Activated CD4-positive, CD25-positive, alpha-beta regulatory T cell treated with anti-CD3 and anti-CD28 coated beads, Interleukin-2, amount 50 U/mL, for 16 hours (primary cell): ENCODE results near the gene JPT2.
A peak's percentile ranks its signal among the peaks of the same experiment; 100 is the strongest.

ENCODE experiments used
- DNase-seq: peaks from one replicate; pipeline ENCODE4 v3.0.0-alpha.2; 2020; ENCODE audit warnings: low read depth, low spot score

The JPT2 gene, protein sequence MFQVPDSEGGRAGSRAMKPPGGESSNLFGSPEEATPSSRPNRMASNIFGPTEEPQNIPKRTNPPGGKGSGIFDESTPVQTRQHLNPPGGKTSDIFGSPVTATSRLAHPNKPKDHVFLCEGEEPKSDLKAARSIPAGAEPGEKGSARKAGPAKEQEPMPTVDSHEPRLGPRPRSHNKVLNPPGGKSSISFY

DNA sequence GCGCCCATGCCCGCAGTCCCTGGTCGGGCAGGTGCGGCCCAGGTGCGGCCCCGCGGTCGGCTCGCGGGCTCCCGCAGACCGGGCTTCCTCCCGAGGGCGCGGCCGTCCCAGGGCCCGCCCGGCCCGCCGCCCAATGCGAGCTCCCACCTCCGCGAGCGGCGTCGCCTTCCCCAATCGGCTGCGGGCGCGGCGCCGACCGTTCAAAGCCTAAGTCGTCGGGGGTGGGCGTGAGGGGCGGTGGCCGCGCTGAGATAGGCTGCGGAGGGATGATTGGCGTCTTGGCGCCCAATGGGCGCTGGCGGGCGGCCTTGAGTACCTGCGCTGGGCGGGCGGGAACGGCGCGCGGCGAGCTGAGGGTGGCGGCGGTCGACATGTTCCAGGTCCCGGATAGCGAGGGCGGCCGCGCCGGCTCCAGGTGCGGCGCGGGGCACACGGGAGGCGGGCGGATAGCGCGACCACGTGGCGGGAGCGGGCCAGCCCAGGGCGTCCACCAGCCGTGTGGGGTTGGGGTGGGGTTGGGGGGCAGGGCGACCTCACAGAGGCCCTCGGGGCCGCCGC lies at the start of gene JPT2:
Gene JPT2, plus strand, starts transcription at position 338 of the 558 bp plus-strand sequence. Its CDS starts 34 bp downstream, at position 372.
- DNase-seq: peak; percentile 91

DNA sequence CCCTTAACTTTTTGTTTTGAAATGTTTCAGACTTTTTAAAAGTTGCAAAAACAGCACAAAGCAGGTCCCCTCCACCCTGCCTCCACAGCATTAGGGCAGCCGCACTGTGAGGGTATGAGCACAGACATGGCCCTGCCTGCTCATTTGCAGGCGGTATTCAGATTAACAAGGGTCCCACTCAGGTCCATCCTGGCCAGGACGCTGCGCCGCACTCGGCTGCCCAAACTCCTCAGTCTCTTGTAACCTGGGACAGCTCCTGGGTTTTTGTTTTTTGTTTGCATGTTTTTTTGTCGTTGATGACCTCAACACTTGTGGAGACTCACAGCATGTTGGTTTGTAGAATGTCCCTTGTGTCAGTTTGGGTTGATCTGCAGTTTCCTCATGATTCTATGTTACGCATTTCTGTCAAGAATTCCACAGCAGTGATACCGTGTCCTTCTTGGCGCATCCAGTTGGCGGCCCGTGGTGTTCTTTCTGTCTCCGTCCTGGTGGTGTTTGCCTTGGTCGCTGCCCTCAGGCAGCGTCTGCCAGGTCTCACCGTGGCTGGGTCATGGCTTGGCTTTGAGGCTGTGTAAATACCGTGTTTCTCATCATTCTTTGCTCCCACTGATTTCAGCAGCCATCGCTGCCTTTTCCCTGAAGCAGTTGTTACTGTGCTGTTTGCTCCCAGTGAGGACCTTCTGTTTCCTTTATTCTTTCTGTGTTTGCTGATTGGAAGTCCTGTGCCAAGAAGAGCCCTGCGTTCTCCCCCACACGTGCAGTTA lies 47.4 kb upstream of the JPT2 start:
- DNase-seq: no peak

GRCh38 chr16:1631230-1631629 lies 46.8 kb upstream of the JPT2 start:
- DNase-seq: no peak

- no peak for DNase-seq
Measured at GRCh38 chr16:1631931-1632637, 46.0 kb upstream of the JPT2 start.

- no peak for DNase-seq
Measured at GRCh38 chr16:1632638-1632970, 45.5 kb upstream of the JPT2 start.

GRCh38 chr16:1633310-1633709 lies 44.8 kb upstream of the JPT2 start:
- no peak for DNase-seq

DNA sequence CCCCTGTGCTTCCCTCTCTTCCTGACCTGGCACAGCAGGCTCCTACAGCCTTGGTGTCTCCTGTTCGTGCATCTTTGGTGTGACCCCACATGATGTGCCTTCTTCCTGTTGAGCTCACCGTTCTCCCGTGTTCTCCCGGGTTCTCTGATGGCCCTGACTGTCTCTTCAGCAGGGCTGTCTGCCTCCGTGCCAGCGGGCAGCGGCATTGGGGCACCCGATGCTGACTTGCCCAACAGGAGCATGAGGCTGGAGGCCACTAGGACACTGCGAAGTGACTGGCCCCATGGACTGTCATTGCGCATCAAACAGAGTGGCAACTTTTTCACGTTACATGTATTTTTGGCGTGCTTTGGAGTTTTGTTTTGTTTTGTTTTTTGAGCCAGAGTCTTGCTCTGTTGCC lies 43.5 kb upstream of the JPT2 start:
- no peak for DNase-seq

DNA sequence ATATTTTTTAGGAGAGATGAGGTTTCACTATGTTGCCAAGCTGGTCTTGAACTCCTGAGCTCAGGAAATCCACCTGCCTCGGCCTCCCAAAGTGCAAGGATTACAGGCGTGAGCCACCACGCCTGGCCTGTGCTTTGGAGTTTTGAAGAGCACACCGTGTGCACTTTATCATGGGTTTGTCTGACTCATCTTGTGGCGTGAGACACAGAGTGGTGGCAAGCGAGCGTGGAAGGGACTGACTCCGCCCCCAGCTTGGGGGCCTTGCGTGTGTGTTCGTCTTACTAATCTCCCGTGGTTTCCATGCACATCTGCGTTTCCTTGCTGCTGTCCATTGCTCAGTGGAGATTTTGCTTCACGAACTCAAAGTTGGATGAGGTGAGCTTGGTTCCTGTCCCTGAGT lies 43.0 kb upstream of the JPT2 start:
- no peak for DNase-seq

DNA sequence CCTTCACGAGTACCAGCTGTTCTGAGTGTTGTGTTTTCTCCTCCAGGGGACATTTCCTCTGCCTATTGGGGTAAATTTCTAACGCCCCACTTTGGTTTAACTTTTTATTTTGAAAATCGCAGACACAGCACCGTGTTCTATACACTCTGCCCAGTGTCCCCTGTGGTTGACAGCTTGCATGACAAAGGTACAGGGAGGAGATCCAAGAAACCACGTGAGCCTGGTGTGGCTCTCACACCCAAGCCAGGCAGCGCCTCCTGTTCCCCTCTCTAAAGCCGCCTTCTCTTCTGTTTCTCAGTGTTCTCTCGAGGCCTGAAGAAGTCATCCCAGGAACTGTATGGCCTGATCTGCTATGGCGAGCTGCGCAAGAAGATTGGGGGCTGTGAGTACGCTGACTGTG lies 40.6 kb upstream of the JPT2 start:
- DNase-seq: no peak

DNA sequence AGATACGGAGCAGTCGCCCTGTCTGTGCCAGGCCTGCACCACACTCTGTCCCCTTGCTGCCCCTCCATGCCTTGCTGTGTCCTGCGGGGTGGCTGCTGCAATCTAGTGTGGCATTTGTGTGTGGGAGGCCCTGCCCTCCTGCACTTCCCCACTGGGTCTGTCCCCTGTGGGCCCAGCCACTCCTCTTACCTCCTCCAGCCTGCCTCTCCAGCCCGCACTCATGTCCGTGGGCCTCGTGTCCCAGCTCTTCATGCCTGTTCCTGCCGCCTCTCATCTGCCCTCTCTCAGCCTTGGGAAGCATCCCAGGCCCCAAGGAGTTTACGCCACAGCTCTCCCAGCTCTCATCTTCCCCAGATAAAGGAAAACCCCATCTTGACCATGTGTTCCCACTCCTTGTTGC lies 39.3 kb upstream of the JPT2 start:
- DNase-seq: no peak

- DNase-seq: no peak
Measured at GRCh38 chr16:1639282-1639681, 38.8 kb upstream of the JPT2 start.

GRCh38 chr16:1639860-1640259 lies 38.2 kb upstream of the JPT2 start:
- DNase-seq: no peak

GRCh38 chr16:1640261-1640941 lies 37.7 kb upstream of the JPT2 start:
- DNase-seq: no peak

DNA sequence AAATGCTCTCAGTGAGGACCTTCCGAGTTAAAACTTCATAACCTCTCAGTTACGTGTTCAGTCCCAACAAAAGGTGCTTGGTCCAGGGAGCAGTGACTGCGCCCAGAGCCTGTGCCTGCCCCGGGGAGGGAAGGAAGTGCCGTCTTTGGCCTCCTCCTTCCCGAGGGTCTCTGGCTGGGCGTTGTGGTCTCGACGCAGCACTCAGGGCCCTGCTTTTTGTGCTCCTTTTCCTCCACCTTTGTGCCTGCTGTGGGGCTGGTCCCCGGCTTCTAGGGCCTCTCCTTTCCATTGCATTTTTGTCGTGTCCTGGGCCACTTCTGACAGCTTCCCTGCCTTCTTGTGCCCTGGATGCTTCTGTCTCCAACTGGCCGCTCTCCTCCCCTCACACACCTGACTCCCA lies 36.8 kb upstream of the JPT2 start:
- DNase-seq: no peak

GRCh38 chr16:1642148-1642547 lies 35.9 kb upstream of the JPT2 start:
- no peak for DNase-seq

- no peak for DNase-seq
Measured at GRCh38 chr16:1642753-1643152, 35.3 kb upstream of the JPT2 start.

DNA sequence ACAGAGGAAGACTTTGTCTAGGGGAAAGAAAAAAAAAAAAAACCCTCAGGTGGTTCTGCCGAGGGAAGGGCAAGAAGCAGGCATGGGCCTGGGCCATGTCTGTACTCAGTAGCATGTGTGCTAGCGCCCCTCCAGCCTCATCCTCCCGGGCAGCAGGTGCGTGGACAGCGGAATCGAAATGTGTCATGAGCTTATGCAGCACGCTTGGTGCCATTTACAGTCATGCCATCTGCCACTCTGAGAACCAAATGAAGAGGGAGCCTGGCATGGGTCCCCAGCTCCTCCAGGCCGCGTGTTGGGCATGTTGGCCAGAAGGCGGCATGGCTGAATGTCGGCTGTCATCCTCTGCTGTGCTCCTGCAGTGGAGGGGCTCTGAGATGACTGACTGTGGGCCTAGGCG lies 34.6 kb upstream of the JPT2 start:
- DNase-seq: no peak

DNA sequence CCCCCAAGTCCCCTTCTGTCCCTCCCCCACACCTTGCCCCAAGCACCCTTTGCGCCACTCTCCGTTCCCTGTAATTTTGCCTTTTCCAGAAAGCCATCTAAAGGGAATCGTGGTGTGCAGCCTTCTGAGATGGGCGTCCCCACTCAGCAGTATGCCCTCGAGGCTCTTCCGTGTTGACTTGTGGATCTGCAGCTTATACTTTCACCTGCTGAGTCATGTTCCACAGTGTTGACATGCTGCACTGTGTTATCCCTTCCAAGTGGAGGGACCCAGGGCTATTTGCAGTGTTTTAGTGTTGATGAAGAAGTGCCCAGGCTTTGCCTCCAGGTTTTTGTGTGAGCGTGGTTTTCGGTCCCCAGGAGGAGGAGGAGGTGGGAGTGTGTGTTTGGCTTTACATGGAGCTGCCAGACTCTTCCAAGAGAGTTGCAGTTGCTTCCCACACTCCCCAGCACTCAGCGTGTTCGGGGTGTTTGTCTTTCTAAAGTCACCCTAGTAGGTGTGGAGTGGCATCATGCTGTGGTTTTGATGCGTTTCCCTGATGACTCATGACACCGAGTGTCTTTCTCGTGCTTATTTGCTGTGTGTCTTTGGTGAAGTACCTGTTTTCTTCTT lies 32.1 kb upstream of the JPT2 start:
- DNase-seq: peak; percentile 10

- no peak for DNase-seq
Measured at GRCh38 chr16:1647856-1648255, 30.2 kb upstream of the JPT2 start.

GRCh38 chr16:1650131-1650530 lies 27.9 kb upstream of the JPT2 start:
- DNase-seq: no peak

- no peak for DNase-seq
Measured at GRCh38 chr16:1651094-1651973, 26.7 kb upstream of the JPT2 start.
